DND-41 (cell line): ENCODE data around the gene ABCA13.

Experiments
- EZH2 ChIP-seq: IDR thresholded peaks from 3 replicates; pipeline ENCODE4 v1.6.1; 2012; ENCODE audit warnings: borderline replicate concordance, low read depth, mild to moderate bottlenecking, moderate library complexity, low read length, inconsistent platforms; ENCODE audit not compliant: severe bottlenecking
- TF ChIP-seq, protein P1 (sequence below): IDR thresholded peaks from 2 replicates; pipeline ENCODE4 v1.5.1; 2012; ENCODE audit warnings: borderline replicate concordance, low read length, moderate library complexity, mild to moderate bottlenecking; ENCODE audit not compliant: poor library complexity, severe bottlenecking; ENCODE audit errors: extremely low read depth

DNA sequence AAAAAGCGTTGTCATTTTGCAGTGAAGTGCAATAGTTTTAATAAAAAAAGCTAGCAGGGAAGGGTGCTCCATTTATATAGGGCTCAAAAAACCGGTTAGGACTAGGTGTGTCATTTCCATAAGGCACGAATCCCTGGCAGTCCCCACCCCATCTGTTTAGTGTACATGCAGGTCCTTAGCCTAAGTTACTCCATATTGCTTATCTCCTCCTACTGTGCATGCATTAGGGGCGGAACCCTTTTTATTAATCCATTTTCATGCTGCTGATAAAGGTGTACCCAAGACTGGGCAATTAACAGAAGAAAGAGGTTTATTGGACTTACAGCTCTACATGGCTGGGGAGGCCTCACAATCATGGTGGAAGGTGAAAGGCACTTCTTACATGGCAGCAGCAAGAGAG lies 301.4 kb downstream of the ABCA13 start:
- TF ChIP-seq, protein P1, sequence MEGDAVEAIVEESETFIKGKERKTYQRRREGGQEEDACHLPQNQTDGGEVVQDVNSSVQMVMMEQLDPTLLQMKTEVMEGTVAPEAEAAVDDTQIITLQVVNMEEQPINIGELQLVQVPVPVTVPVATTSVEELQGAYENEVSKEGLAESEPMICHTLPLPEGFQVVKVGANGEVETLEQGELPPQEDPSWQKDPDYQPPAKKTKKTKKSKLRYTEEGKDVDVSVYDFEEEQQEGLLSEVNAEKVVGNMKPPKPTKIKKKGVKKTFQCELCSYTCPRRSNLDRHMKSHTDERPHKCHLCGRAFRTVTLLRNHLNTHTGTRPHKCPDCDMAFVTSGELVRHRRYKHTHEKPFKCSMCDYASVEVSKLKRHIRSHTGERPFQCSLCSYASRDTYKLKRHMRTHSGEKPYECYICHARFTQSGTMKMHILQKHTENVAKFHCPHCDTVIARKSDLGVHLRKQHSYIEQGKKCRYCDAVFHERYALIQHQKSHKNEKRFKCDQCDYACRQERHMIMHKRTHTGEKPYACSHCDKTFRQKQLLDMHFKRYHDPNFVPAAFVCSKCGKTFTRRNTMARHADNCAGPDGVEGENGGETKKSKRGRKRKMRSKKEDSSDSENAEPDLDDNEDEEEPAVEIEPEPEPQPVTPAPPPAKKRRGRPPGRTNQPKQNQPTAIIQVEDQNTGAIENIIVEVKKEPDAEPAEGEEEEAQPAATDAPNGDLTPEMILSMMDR = no peak
- TF ChIP-seq EZH2 = no peak
